Activated T-cell treated with anti-CD3 and anti-CD28 coated beads for 48 hours (primary cell): ENCODE results near the gene UBN2.
"Not testable (repeated sequence)": the region's sequence is repeated elsewhere in the genome, so short reads cannot be mapped to it uniquely, and the experiment has no call there.

Source experiments
- DNase-seq: peaks from one replicate; pipeline ENCODE4 v3.0.0-alpha.2; 2020; ENCODE audit warnings: low read depth

Gene UBN2

GRCh38 chr7:139294951-139295575 lies 64.0 kb downstream of the UBN2 start:
- no peak for DNase-seq

DNA sequence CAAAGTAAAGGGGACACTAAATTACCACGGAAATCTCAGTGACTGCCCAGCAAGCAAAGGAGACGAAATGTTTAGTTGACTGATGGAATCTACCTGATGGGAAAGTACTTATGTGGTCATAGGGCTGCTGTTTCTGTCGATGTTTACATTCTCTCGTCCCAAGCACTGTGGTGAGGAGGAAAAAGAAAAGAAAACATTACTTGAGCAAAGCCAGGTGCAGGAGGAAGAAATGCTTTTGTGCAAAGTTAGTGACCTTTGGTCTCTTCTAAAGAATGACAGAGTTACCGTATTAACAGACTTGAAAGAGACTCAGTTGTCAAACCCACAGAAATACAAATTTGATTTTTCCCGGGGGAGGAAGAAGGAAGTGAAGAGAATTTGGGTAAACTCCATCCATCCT lies 66.8 kb downstream of the UBN2 start:
- DNase-seq: no peak

DNA sequence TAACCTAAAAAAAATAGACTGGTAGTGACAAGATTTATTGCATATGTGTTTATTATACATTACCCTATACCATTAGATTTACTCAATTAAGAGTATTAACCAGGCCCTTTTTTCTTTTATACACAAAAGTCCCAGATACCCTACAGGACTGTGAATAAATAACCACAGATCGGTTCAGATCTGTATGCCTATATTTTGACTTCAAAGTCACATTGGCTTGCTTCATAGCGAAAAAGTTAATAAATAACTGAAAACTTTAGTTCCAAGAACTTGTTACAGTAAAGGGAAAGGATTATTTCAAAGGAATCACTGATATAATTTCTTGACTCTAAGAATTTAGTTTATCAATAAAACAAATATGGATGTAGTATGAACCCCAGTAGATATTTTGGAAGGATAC lies 68.3 kb downstream of the UBN2 start:
- DNase-seq: no peak

DNA sequence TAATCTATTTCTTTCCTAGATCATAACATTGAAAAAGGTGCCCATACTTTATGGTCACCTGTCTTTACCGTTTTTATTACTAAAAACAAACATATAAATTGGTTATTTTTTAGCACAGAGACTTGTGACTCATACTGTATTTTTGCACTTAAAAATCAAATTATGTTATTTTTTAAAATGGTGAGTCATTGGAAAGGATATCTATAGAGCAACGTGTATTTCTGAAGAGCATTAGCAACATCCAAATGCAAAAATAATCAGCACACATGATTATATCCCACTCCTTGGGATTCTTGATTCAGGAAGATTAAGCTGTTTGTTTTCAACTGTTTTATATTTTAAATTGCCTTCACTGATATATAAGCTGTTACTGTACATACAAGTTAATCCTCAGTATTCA lies 69.4 kb downstream of the UBN2 start:
- no peak for DNase-seq

DNA sequence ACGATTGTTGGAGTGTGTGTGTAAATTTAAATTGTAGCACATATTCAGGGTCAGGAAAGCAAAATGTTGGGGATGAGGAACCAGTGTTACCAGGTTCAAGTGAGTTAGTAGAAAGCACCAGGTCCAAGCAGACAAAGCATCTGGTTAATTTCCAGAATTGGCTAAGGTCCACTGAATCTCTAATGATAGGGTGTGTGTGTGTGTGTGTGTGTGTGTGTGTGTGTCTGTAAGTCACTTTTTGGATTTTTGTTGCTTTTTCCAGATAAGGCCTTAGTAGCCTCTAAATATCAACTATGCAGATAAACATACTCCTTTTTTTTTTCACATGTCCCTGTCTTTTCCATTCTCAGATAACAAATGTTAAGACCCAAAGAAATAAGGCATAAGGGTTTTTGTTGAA lies 73.5 kb downstream of the UBN2 start:
- no peak for DNase-seq

DNA sequence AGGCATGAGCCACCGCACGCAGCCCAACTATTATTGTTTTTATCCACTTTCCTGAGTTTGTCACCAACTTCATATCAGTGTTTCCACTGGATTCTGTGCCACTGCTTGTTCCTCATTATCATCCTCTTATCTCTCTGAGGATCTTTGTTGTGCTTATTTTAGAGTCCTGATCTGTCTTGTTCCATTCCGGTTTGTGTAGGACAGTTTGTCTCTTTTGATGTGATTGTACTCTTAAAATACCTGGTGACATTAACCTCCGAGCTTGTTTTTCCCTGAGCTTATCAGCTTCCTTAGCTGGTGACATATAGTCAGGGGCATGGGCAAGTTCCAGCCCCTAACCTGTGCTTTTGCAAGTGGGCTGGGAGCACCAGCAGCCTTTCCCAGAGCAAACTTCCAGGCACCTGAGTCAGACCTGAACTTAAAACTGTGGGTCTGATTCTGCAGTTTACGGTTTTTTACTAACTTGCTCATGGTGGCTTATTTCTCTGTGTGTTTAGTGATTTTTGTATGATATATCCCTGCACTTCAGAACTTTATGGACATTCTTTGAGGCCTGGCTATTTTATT lies 87.0 kb downstream of the UBN2 start:
- DNase-seq: no peak

DNA sequence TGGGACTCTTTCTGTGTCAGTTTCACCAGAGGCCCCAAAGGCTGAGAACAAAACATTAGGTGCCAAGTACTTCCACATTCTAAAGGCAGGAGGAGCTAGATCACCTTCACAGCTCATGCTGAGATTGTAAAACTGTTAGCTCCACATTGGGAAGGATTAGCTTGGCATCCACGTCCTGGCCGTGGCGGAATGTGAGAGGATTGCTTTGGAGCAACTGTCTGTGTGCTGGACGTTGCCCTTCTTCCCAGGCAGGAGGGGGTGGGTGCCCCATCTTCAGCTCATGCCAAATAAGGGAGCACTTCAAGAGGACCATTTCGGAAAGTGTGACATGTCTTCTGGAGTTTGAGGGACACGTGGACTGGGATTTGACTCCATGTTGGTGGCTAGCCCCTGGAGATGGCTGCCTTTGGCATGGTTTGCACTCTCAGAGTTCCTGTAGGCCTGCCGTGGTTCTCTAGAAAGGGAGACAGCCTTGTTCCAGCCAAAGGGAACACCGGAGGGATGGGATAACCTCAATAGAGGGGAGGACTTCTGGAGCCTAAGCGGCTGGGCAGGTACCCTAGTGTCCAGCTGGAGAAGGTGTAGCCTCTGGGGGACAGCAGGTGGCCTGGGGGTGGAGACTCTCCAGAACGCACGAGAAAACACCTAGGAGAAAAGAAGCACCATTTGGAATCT lies 90.2 kb downstream of the UBN2 start:
- no peak for DNase-seq

DNA sequence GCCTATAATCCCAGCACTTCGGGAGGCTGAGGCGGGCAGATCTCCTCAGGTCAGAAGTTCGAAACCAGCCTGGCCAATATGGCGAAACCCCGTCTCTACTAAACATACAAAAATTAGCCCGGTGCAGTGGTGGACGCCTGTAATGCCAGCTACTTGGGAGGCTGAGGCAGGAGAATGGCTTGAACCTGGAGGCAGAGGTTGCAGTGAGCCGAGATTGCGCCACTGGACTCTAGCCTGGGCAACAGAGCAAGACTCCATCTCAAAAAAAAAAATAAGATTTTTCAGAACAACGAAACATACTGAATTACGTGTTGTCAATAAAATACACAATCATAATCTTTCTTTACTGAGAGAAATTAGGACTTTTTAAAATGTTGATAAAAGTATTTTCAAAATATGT lies 93.7 kb downstream of the UBN2 start:
- DNase-seq: not testable (repeated sequence)

GRCh38 chr7:139328375-139328774 lies 97.3 kb downstream of the UBN2 start:
- no peak for DNase-seq

DNA sequence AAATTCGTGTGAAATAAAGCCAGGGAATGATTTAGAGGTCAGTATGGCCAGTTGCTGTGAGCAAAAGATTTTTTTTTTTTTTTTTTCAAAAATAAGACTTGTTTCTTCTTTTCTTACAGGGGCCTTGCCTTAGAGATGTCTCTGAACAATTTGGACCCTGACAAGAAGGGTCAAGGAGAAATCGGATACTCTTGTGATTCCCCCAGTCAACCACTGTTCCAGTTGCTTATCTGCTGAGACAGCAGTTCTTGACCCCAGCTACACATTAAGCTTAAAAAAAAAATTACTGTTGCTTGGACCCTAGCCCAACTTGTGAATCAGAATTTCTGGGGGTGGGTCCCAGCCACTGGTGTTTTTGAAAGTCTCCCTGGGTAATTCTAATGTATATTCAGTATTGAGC lies 98.1 kb downstream of the UBN2 start:
- no peak for DNase-seq

- no peak for DNase-seq
Observed at GRCh38 chr7:139330333-139331030, 99.4 kb downstream of the UBN2 start.

- no peak for DNase-seq
Observed at GRCh38 chr7:139332697-139333359, 101.8 kb downstream of the UBN2 start.

DNA sequence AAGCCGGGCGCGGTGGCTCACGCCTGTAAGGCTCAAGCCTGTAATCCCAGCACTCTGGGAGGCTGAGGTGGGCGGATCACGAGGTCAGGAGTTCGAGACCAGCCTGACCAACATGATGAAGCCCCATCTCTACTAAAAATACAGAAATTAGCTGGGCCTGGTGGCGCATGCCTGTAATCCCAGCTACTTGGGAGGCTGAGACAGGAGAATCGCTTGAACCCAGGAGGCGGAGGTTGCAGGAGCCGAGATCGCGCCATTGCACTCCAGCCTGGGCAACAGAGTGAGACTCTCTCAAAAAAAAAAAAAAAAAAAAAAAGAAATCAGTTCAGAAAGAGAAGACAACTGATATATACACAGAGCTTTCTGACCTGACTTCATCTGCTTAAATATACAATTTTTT lies 102.4 kb downstream of the UBN2 start:
- not testable (repeated sequence) for DNase-seq

- no peak for DNase-seq
Observed at GRCh38 chr7:139334399-139335150, 103.5 kb downstream of the UBN2 start.

- DNase-seq: no peak
Observed at GRCh38 chr7:139339025-139339424, 108.0 kb downstream of the UBN2 start.

GRCh38 chr7:139339698-139340036 lies 108.6 kb downstream of the UBN2 start:
- DNase-seq: no peak

DNA sequence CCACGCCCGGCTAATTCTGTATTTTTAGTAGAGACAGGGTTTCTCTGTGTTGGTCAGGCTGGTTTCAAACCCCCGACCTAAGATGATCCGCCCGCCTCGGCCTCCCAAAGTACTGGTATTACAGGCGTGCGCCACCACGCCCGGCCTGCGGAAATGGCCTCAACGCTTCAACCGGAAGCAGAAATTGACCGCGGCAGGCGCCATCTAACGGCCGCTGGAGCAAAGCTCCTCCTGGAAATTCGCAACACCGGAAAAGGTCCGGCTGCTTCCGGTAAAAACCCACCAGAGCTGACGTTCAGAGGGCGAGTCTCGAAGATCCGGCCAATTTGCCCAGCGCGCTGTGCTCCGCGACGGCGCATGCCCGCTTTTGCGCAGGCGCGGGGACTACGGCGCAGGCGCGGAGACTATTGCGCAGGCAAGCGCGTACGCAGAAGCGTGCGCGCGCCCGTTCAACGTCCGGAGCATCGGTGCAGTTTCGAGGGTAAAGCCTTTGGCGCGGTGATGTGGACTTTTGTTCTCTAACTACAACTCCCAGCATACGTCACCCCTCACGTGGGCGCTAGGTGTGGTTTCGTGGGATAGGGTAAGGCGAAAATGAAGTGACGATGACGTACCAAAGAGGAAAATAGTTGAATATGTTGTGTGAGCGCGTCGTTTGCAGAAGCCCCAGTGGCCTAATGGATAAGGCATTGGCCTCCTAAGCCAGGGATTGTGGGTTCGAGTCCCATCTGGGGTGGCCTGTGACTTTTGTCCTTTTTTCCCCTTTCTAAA lies 109.2 kb downstream of the UBN2 start:
- peak; percentile 95 for DNase-seq

DNA sequence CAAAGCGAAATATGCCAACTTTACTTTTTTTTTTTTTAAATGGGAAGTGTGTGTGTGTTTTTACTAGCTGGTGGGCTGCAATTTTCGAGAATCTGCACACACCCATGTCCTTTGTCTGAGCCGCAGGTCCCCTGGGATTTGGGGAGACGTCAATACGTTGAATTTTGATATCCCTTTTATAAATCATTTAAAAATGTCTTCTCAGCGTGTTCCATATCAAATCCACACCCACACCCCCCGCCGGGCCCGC lies 109.7 kb downstream of the UBN2 start:
- DNase-seq: no peak

- peak; percentile 82 for DNase-seq
Observed at GRCh38 chr7:139341058-139341775, 110.2 kb downstream of the UBN2 start, which contains the start of gene FMC1. Gene FMC1 (plus strand): TSS chr7:139341337. CDS start chr7:139341385, 48 bp downstream.

GRCh38 chr7:139341776-139342226 lies 110.8 kb downstream of the UBN2 start:
- no peak for DNase-seq

DNA sequence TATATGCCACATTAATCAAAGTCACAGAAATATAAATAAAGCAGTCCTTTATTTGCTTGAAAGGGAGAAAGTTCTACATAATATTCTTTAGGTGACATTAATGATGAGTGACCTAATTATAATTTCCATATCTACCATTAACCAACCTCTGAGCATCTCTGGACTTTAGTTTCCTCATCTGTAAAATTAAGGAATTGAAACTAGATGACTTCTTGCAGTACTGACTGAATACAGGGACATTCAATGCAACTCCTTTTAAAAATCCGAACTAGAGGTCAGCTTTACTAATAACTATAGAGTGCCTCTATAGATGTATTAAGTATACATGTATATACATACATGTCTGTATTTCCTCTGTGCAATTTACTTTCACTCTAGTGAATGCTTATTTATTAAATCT lies 114.0 kb downstream of the UBN2 start:
- no peak for DNase-seq
